IPS-NIHi7 (cell line): Measurements from ENCODE around the gene MED15.

ENCODE experiments used
- DNase-seq: peaks from one replicate; pipeline ENCODE4 v3.0.0; 2012; ENCODE audit warnings: mixed read lengths; ENCODE audit errors: extremely low spot score

Gene MED15

GRCh38 chr22:20622650-20623339, 115.4 kb downstream of the MED15 start:
- no peak for DNase-seq

GRCh38 chr22:20624161-20624616, 116.8 kb downstream of the MED15 start:
- no peak for DNase-seq

GRCh38 chr22:20625270-20625669, 117.9 kb downstream of the MED15 start:
- no peak for DNase-seq

GRCh38 chr22:20626811-20627210, 119.4 kb downstream of the MED15 start:
- DNase-seq = no peak

GRCh38 chr22:20627432-20627831, 120.0 kb downstream of the MED15 start:
- no peak for DNase-seq

GRCh38 chr22:20628081-20628939, 120.9 kb downstream of the MED15 start:
- no peak for DNase-seq

- DNase-seq = no peak
Measured at GRCh38 chr22:20629401-20629800, 122.0 kb downstream of the MED15 start.

- DNase-seq = no peak
Measured at GRCh38 chr22:20630873-20631617, 123.6 kb downstream of the MED15 start.

GRCh38 chr22:20632082-20632481, 124.7 kb downstream of the MED15 start:
- DNase-seq = no peak

- no peak for DNase-seq
Measured at GRCh38 chr22:20632518-20632917, 125.1 kb downstream of the MED15 start.

- no peak for DNase-seq
Measured at GRCh38 chr22:20634560-20635226, 127.3 kb downstream of the MED15 start.

GRCh38 chr22:20635227-20635591, 127.8 kb downstream of the MED15 start:
- DNase-seq = no peak

GRCh38 chr22:20636075-20636812, 128.8 kb downstream of the MED15 start:
- no peak for DNase-seq

GRCh38 chr22:20636945-20637344, 129.5 kb downstream of the MED15 start:
- DNase-seq = no peak
